Measurements from ENCODE around the gene HTD2.

HTD2 gene

GRCh38 chr3:58305882-58306711 lies at the start of gene HTD2, which contains the start of gene RPP14:
TSS of gene HTD2 (plus strand) at chr3:58306520. CDS start at chr3:58317614, 11,094 bp downstream.
TSS of gene RPP14 (plus strand) at chr3:58306245. CDS start at chr3:58310330, 4,085 bp downstream.
- peaks cover 11 to 35% of the 10 kb centered on the region in 2 experiments; a peak in 2 of 3 replicates for H3K36me3 ChIP-seq (ENCODE audit: control insufficient read depth in 2 of 2, insufficient read depth in 1 of 2, low read length in 2 of 2)
- CTCF ChIA-PET: interaction anchor here (0.6 to 2.6 kb wide), 35 partner anchors 8 to 1669 kb away, joined by 3 to 16 read pairs (median 4); partner anchors contain the start of gene PXK
- H3K9me3 ChIP-seq (ENCODE audit: control insufficient read depth, insufficient read depth, low read depth, low read length): no peaks in the 10 kb centered on the region
- POLR2A ChIA-PET: interaction anchor here (0.7 to 1.7 kb wide), 6 partner anchors 10 to 709 kb away, joined by 3 to 7 read pairs (median 3); partner anchors contain the start of gene ARF4
- peak within 1 kb of the TSS; percentile 76 for H3K27ac ChIP-seq (ENCODE audit: extremely low read depth, low read depth, low read length)
- no peaks in the 10 kb centered on the region for H3K4me1 ChIP-seq (ENCODE audit: control insufficient read depth, insufficient read depth, low read length)
- H3K4me3 ChIP-seq (ENCODE audit: low read depth, low read length): peak within 1 kb of the TSS; percentile 90
- TF ChIP-seq TSHZ1 (tag by site-specific recombination; IDR thresholded peaks at IDR 0.05; ENCODE audit: borderline replicate concordance) (peak; percentile 57; the same call in 1 of the 2 replicates), ZNF366 (tag by site-specific recombination; conservative IDR thresholded peaks at IDR 0.05) (peak; percentile 44; the same call in 1 of the 2 replicates), ZNF24 (tag by site-specific recombination; IDR thresholded peaks at IDR 0.05) (peak; percentile 89), INSM2 (tag by site-specific recombination; IDR thresholded peaks at IDR 0.05) (peak; percentile 75), SP2 (tag by site-specific recombination; IDR thresholded peaks at IDR 0.05) (peak; percentile 85), ZNF423 (tag by site-specific recombination; IDR thresholded peaks at IDR 0.05) (no peak), ZNF692 (tag by site-specific recombination; IDR thresholded peaks at IDR 0.05) (peak; percentile 81; the same call in 1 of the 2 replicates), ZNF449 (tag by site-specific recombination; IDR thresholded peaks at IDR 0.05) (peak; percentile 86), ZBTB20 (tag by site-specific recombination; IDR thresholded peaks at IDR 0.05) (peak; percentile 11; the same call in 1 of the 2 replicates), ZNF670 (tag by site-specific recombination; IDR thresholded peaks at IDR 0.05; ENCODE audit: low read depth) (no peak), SP7 (tag by site-specific recombination; IDR thresholded peaks at IDR 0.05) (peak; percentile 79), ZIC2 (tag by site-specific recombination; IDR thresholded peaks at IDR 0.05) (peak; percentile 23; the same call in 1 of the 2 replicates), ZNF639 (tag by site-specific recombination; IDR thresholded peaks at IDR 0.05) (peak; percentile 55; the same call in 1 of the 2 replicates), KLF17 (tag by site-specific recombination; IDR thresholded peaks at IDR 0.05) (peak; percentile 84), KLF7 (tag by site-specific recombination; IDR thresholded peaks at IDR 0.05; ENCODE audit: borderline replicate concordance) (0 out of 2 replicates have a peak, but pooled peaks have one; percentile 61), ZSCAN30 (tag by site-specific recombination; IDR thresholded peaks at IDR 0.05) (peak; percentile 69; the same call in 1 of the 2 replicates), ZBTB26 (tag by site-specific recombination; optimal IDR thresholded peaks at IDR 0.05) (peak; percentile 49), ZNF133 (tag by site-specific recombination; IDR thresholded peaks at IDR 0.05) (peak; percentile 14; the same call in 1 of the 2 replicates), KLF16 (tag by site-specific recombination; IDR thresholded peaks at IDR 0.05) (0 out of 2 replicates have a peak, but pooled peaks have one; percentile 60), ZNF2 (tag by site-specific recombination; IDR thresholded peaks at IDR 0.05) (peak; percentile 75), ZNF560 (tag by site-specific recombination; IDR thresholded peaks at IDR 0.05; ENCODE audit: borderline replicate concordance) (no peak), ZNF664 (tag by site-specific recombination; IDR thresholded peaks at IDR 0.05) (no peak)

All from HEK293 (cell line).